Brain microvascular endothelial cell (primary cell): ENCODE results near the gene TSPO2.
"Not testable (repeated sequence)": the region's sequence is repeated elsewhere in the genome, so short reads cannot be mapped to it uniquely, and the experiment has no call there.

Experiments used
- DNase-seq: peaks from one replicate; pipeline ENCODE4 v3.0.0-alpha.2; 2020
- H3K27ac ChIP-seq: fragments of 250-450 bp; sonication (Bioruptor Pico); 2 replicates; pipeline ENCODE4 v1.5.1; 2020; ENCODE audit warnings: mild to moderate bottlenecking, moderate library complexity
- H3K27me3 ChIP-seq: fragments of 250-450 bp; sonication (Bioruptor Pico); replicated peaks from 2 replicates; pipeline ENCODE4 v1.5.1; 2020; ENCODE audit warnings: mild to moderate bottlenecking
- H3K36me3 ChIP-seq: fragments of 250-450 bp; sonication (Bioruptor Pico); replicated peaks from 2 replicates; pipeline ENCODE4 v1.5.1; 2020; ENCODE audit warnings: mild to moderate bottlenecking
- H3K4me3 ChIP-seq: 2 replicates; pipeline ENCODE4 v1.5.1; 2011; ENCODE audit warnings: low read depth, mild to moderate bottlenecking, control low read depth, low read length, moderate library complexity
- in situ Hi-C: cut with HindIII; loops from 2 replicates; pipeline ENCODE4 v1.10.0; 2017; ENCODE audit warnings: low sequenced_read_pairs, low pct_ligation_motif_present
- TF ChIP-seq, protein P1 (sequence below): IDR thresholded peaks from 2 replicates; pipeline ENCODE4 v1.5.1; 2011; ENCODE audit warnings: low read depth, mild to moderate bottlenecking, moderate library complexity, low read length, control low read depth, inconsistent platforms; ENCODE audit errors: missing control alignments

Gene TSPO2

DNA sequence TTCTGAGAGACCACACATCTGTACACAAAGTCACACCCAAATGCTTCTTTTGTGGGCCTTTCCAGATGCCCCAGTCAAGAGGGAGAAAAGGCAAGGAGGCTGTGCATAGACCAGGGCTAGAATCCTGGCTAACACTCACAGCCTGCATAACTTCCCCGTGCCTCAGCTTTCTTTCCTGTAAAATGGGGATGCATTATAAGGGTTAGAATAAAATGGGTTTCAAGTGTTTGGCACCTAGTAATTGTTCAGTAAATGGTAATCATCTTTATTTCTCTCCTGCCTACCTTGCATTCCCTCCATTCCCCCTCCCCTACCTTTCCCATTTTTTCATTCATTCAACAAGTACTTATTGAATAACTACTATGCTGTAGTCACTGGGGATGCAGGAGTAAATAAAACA, 32.6 kb upstream of the TSPO2 start:
- H3K4me3 ChIP-seq, result no peak overlapping the region
- TF ChIP-seq, protein P1, sequence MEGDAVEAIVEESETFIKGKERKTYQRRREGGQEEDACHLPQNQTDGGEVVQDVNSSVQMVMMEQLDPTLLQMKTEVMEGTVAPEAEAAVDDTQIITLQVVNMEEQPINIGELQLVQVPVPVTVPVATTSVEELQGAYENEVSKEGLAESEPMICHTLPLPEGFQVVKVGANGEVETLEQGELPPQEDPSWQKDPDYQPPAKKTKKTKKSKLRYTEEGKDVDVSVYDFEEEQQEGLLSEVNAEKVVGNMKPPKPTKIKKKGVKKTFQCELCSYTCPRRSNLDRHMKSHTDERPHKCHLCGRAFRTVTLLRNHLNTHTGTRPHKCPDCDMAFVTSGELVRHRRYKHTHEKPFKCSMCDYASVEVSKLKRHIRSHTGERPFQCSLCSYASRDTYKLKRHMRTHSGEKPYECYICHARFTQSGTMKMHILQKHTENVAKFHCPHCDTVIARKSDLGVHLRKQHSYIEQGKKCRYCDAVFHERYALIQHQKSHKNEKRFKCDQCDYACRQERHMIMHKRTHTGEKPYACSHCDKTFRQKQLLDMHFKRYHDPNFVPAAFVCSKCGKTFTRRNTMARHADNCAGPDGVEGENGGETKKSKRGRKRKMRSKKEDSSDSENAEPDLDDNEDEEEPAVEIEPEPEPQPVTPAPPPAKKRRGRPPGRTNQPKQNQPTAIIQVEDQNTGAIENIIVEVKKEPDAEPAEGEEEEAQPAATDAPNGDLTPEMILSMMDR, result no peak
- H3K27me3 ChIP-seq, result no peaks in the 10 kb centered on the region
- DNase-seq, result no peak
- in situ Hi-C loops, result no loop called here
- no peaks in the 10 kb centered on the region for H3K36me3 ChIP-seq
- no peak overlapping the region for H3K27ac ChIP-seq

DNA sequence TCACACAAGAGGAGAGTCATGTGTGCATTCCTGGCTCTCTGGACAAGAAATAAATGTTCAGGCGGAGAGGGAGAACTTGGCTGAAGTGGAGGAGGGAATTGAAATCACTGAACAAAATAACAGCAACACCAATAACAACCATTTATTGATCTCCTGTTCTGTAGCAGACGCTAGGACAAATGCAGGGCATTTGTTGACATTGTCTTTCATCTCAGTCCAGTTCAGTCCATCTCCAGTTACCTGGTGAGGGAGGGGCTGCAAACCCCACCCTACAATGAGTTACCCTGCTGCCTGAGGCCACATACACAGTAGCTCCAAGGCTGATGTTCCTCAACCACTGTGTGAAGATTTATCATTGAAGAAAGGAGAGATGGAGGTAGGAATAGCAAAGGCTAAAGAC, 30.6 kb upstream of the TSPO2 start:
- H3K4me3 ChIP-seq, result no peak overlapping the region

DNA sequence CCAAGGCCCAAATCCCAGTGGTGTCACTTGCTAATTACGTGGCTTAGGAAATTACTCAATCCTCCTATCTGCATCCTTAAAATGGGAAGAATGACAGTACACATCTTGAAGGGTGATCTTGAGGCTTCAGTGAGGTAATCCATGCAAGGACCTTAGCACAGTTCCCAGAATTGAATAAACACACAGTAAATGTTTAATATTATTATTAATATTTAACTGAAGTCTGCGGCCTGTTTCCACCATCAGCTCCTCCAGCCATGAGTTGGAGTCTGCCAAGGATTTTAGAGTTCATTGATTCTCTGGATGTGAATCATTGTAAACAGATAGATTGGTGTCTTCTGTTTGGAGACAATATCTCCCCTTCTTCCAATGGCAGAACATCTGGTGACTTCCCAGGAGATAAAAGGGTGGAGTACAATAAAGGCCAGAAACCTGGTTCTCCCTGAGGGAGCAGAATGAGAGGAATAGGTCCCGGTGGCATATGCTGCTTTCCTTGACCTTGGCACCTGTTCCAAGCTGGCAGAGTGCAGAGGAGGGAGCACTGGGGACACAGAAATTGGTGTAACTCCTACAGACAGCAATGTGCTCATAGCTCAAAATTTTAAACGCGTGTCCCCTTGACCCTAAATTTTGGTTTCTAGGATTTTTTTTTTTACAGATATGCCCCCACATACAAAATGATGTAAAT, 28.7 kb upstream of the TSPO2 start:
- in situ Hi-C loops, result no loop called here
- no peaks in the 10 kb centered on the region for H3K36me3 ChIP-seq
- no peak overlapping the region for H3K4me3 ChIP-seq
- H3K27ac ChIP-seq, result no peak overlapping the region
- H3K27me3 ChIP-seq, result no peaks in the 10 kb centered on the region
- no peak for DNase-seq
- TF ChIP-seq, protein P1, result no peak

More for the DNA sequence above, 30.6 kb upstream of the TSPO2 start:
- no peak for DNase-seq
- Histone ChIP-seq H3K36me3 (no peaks in the 10 kb centered on the region), H3K27me3 (no peaks in the 10 kb centered on the region), H3K27ac (no peak overlapping the region)
- in situ Hi-C loops, result no loop called here
- TF ChIP-seq, protein P1, result no peak

GRCh38 chr6:41014780-41015179, 27.5 kb upstream of the TSPO2 start:
- no peaks in the 10 kb centered on the region for H3K36me3 ChIP-seq
- H3K4me3 ChIP-seq, result no peak overlapping the region
- no peaks in the 10 kb centered on the region for H3K27me3 ChIP-seq
- DNase-seq, result no peak
- in situ Hi-C loops, result no loop called here
- TF ChIP-seq, protein P1, result no peak
- H3K27ac ChIP-seq, result no peak overlapping the region

DNA sequence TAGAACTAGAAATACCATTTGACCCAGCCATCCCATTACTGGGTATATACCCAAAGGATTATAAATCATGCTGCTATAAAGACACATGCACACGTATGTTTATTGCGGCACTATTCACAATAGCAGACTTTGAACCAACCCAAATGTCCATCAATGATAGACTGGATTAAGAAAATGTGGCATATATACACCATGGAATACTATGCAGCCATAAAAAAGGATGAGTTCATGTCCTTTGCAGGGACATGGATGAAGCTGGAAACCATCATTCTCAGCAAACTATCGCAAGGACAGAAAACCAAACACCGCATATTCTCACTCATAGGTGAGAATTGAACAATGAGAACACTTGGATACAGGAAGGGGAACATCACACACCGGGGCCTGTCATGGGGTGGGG, 26.4 kb upstream of the TSPO2 start:
- in situ Hi-C loops, result not testable (repeated sequence)

DNA sequence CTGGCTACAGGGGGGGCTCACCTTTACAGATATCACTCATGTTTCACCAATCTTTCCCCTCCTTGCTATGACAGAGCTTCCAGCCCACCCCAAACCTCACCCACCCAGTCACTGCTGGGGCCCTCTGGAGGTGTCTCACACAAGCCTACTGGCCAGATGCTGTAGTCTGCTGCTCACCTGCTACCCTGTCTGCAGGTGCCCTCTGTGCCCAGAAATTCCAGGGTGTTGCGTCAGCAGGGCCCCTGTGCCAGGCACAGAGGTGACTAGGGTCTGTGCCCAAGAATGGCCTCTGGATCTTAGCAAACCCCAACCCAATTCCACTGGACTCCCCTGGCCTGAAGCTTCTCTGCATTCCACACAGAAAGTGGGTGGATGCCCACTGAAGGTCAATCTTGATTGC, 24.6 kb upstream of the TSPO2 start:
- TF ChIP-seq, protein P1, result no peak
- Histone ChIP-seq H3K27ac (no peak overlapping the region), H3K27me3 (no peaks in the 10 kb centered on the region), H3K36me3 (no peaks in the 10 kb centered on the region), H3K4me3 (no peak overlapping the region)
- no peak for DNase-seq
- in situ Hi-C loops, result no loop called here

More for the DNA sequence above, 26.4 kb upstream of the TSPO2 start:
- not testable (repeated sequence) for H3K4me3 ChIP-seq, H3K27me3 ChIP-seq, H3K36me3 ChIP-seq, H3K27ac ChIP-seq, DNase-seq
